Measurements from ENCODE around the gene RIPOR2. TPM values are rescaled to one million over a fixed set of nuclear protein-coding genes. Genes with fewer than 3 reads are reported as not detected.

The RIPOR2 gene
- total RNA-seq, 4 donors from 2014 or later, result 8.8 to 27.0 (median 19.0) TPM

- TF ChIP-seq CTCF (IDR thresholded peaks at IDR 0.05) (no peak), POLR2A (IDR thresholded peaks at IDR 0.05) (no peak), EP300 (IDR thresholded peaks at IDR 0.05) (no peak)
- Histone ChIP-seq H3K27me3 (no peaks in the 10 kb centered on the region), H3K36me3 (no peaks in the 10 kb centered on the region), H3K4me3 (no peak overlapping the region), H3K9me3 (no peaks in the 10 kb centered on the region), H3K4me1 (no peaks in the 10 kb centered on the region), H3K27ac (no peak overlapping the region)
- WGBS, 2 donors, result 63 to 64% methylated on average over 3 of the region's 3 CpGs
- DNase-seq (ENCODE audit: low spot score in 2 of 2), result no peak
Measured at GRCh38 chr6:24763578-24763977, 172.2 kb downstream of the RIPOR2 start.

- Histone ChIP-seq H3K27ac (no peak overlapping the region), H3K36me3 (no peaks in the 10 kb centered on the region), H3K9me3 (no peaks in the 10 kb centered on the region), H3K27me3 (no peaks in the 10 kb centered on the region), H3K4me1 (no peaks in the 10 kb centered on the region), H3K4me3 (no peak overlapping the region)
- TF ChIP-seq POLR2A (IDR thresholded peaks at IDR 0.05) (no peak), CTCF (IDR thresholded peaks at IDR 0.05) (no peak), EP300 (IDR thresholded peaks at IDR 0.05) (no peak)
- no peak for DNase-seq (ENCODE audit: low spot score in 2 of 2)
Measured at GRCh38 chr6:24761851-24762250, 173.9 kb downstream of the RIPOR2 start.

DNA sequence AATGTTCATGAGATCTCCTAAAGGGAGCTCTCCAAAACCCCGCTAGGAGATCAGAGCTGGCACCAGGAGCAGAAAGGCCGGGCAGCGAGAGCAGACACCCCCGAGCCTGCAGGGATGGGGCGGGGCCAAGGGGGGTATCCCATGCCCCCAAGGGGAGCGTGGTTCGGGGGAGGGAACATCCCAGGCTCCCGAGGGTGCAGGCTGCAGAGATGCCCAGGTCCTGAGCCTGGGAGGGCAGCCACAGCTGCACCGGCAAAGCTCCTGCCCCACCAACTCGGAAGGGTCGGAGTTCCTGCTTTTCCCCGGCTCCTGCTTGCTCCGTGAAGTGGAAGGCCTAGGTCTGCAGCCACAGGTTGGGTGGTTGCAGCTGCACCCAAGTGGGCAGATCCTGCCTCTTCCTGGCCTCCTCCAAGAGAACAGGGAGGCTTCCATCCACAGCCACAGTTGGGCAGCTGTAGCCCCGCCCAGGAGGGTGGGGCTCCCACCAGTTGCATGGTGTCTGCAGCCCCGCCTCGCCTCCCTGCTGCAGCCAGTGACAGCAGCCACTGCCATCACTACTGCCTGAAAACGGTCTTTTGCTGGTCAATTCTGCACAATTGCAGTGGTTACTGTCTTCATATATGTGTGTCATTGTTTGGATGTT, 174.4 kb downstream of the RIPOR2 start:
- H3K27me3 ChIP-seq, result no peaks in the 10 kb centered on the region
- H3K36me3 ChIP-seq, result no peaks in the 10 kb centered on the region
- WGBS, 2 donors, result 83 to 89% methylated on average over 11 to 17 of the region's 17 CpGs
- TF ChIP-seq POLR2A (IDR thresholded peaks at IDR 0.05) (no peak), CTCF (IDR thresholded peaks at IDR 0.05) (no peak)
- H3K27ac ChIP-seq, result no peak overlapping the region
- DNase-seq (ENCODE audit: low spot score in 2 of 2), result no peak
- H3K4me1 ChIP-seq, result no peaks in the 10 kb centered on the region
- H3K9me3 ChIP-seq, result no peaks in the 10 kb centered on the region
- no peak overlapping the region for H3K4me3 ChIP-seq

DNA sequence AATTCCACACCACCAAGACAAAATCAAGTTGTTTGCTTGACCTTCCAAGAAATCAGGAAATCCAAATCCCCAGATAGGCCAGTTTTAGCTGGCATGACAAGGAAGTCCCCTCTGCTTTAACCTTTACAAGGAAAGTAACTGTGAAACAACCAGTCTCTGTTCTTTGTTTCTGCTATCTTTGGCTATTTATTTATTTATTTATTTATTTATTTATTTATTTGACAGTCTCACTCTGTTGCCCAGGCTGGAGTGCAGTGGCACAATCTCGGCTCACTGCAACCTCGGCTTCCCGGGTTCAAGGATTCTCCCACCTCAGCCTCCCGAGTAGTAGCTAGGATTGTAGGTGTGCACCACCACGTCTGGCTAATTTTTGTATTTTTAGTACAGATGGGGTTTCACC, 175.6 kb downstream of the RIPOR2 start:
- WGBS, 2 donors, result 90 to 92% methylated on average over 5 of the region's 5 CpGs
- TF ChIP-seq POLR2A (IDR thresholded peaks at IDR 0.05) (no peak), CTCF (IDR thresholded peaks at IDR 0.05) (no peak), EP300 (IDR thresholded peaks at IDR 0.05) (no peak)
- H3K36me3 ChIP-seq, result no peaks in the 10 kb centered on the region
- H3K27me3 ChIP-seq, result no peaks in the 10 kb centered on the region
- no peak for DNase-seq (ENCODE audit: low spot score in 2 of 2)
- no peak overlapping the region for H3K4me3 ChIP-seq
- H3K9me3 ChIP-seq, result no peaks in the 10 kb centered on the region
- H3K4me1 ChIP-seq, result no peaks in the 10 kb centered on the region
- H3K27ac ChIP-seq, result no peak overlapping the region

DNA sequence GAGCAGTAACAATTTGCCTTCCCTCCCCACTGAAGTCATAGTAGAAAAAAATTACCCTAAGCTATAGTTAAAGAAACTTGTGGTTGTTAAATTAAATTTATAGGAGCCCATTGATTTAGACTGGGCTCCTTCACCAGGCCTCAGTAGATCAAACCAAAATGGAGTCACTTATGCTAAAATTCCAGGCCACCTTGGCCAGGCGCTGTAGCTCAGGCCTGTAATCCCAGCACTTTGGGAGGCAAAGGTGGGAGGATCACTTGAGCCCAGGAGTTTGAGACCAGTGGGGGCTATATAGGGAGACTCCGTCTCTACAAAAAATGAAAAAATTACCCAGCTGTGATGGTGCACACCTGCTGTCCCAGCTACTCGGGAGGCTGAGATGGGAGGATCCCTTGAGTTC, 176.0 kb downstream of the RIPOR2 start:
- TF ChIP-seq EP300 (IDR thresholded peaks at IDR 0.05) (no peak), POLR2A (IDR thresholded peaks at IDR 0.05) (no peak), CTCF (IDR thresholded peaks at IDR 0.05) (no peak)
- H3K4me3 ChIP-seq, result no peak overlapping the region
- H3K27ac ChIP-seq, result no peak overlapping the region
- no peaks in the 10 kb centered on the region for H3K9me3 ChIP-seq
- 81 to 91% methylated on average over 3 of the region's 3 CpGs for WGBS, 2 donors
- H3K36me3 ChIP-seq, result no peaks in the 10 kb centered on the region
- no peak for DNase-seq (ENCODE audit: low spot score in 2 of 2)
- H3K27me3 ChIP-seq, result no peaks in the 10 kb centered on the region
- no peaks in the 10 kb centered on the region for H3K4me1 ChIP-seq

Measured in tibial nerve (tissue), 4 donors.